ENCODE results near the gene GPER1.

The GPER1 gene

GRCh38 chr7:1085266-1085665, 2.6 kb upstream of the GPER1 start:
- H3K4me3 ChIP-seq (ENCODE audit: low read depth in 1 of 2, low read length in 1 of 2) = no peak overlapping the region
- H3K27me3 ChIP-seq = peaks cover 24% of the 10 kb centered on the region
- no peaks in the 10 kb centered on the region for H3K36me3 ChIP-seq
- TF ChIP-seq CTCF (IDR thresholded peaks at IDR 0.05) = no peak
- peaks cover 5 to 8% of the 10 kb centered on the region in 2 experiments for H3K4me1 ChIP-seq (ENCODE audit: control insufficient read depth in 1 of 2, insufficient read depth in 1 of 2, low read depth in 1 of 2, low read length in 1 of 2)
- H3K9me3 ChIP-seq = no peaks in the 10 kb centered on the region
- H3K27ac ChIP-seq = no peak overlapping the region

GRCh38 chr7:1085910-1086421, 1.9 kb upstream of the GPER1 start:
- peaks cover 24% of the 10 kb centered on the region for H3K27me3 ChIP-seq
- no peak overlapping the region for H3K27ac ChIP-seq
- no peak overlapping the region for H3K4me3 ChIP-seq (ENCODE audit: low read depth in 1 of 2, low read length in 1 of 2)
- no peak for TF ChIP-seq CTCF (IDR thresholded peaks at IDR 0.05)
- no peaks in the 10 kb centered on the region for H3K36me3 ChIP-seq
- peaks cover 5 to 8% of the 10 kb centered on the region in 2 experiments for H3K4me1 ChIP-seq (ENCODE audit: control insufficient read depth in 1 of 2, insufficient read depth in 1 of 2, low read depth in 1 of 2, low read length in 1 of 2)
- no peaks in the 10 kb centered on the region for H3K9me3 ChIP-seq

GRCh38 chr7:1086588-1087464, 1.1 kb upstream of the GPER1 start:
- Histone ChIP-seq H3K4me1 (ENCODE audit: control insufficient read depth in 1 of 2, insufficient read depth in 1 of 2, low read depth in 1 of 2, low read length in 1 of 2) (peaks cover 5 to 8% of the 10 kb centered on the region in 2 experiments), H3K4me3 (ENCODE audit: low read depth in 1 of 2, low read length in 1 of 2) (peak overlapping the region in 1 of 2 experiments; percentile 0), H3K27me3 (peaks cover 24% of the 10 kb centered on the region), H3K9me3 (no peaks in the 10 kb centered on the region), H3K27ac (no peak overlapping the region), H3K36me3 (no peaks in the 10 kb centered on the region)
- TF ChIP-seq CTCF (IDR thresholded peaks at IDR 0.05) = peak; percentile 75

GRCh38 chr7:1087465-1087814, 473 bp upstream of the GPER1 start:
- TF ChIP-seq CTCF (IDR thresholded peaks at IDR 0.05) = no peak
- H3K9me3 ChIP-seq = no peaks in the 10 kb centered on the region
- H3K4me1 ChIP-seq (ENCODE audit: control insufficient read depth in 1 of 2, insufficient read depth in 1 of 2, low read depth in 1 of 2, low read length in 1 of 2) = peaks cover 5 to 8% of the 10 kb centered on the region in 2 experiments
- H3K27ac ChIP-seq = no peak overlapping the region
- no peak overlapping the region for H3K4me3 ChIP-seq (ENCODE audit: low read depth in 1 of 2, low read length in 1 of 2)
- H3K36me3 ChIP-seq = no peaks in the 10 kb centered on the region
- peaks cover 24% of the 10 kb centered on the region for H3K27me3 ChIP-seq

GRCh38 chr7:1090236-1090635, 2.3 kb downstream of the GPER1 start:
- no peaks in the 10 kb centered on the region for H3K9me3 ChIP-seq
- peaks cover 5 to 8% of the 10 kb centered on the region in 2 experiments for H3K4me1 ChIP-seq (ENCODE audit: control insufficient read depth in 1 of 2, insufficient read depth in 1 of 2, low read depth in 1 of 2, low read length in 1 of 2)
- no peak overlapping the region for H3K27ac ChIP-seq
- no peak for TF ChIP-seq CTCF (IDR thresholded peaks at IDR 0.05)
- no peaks in the 10 kb centered on the region for H3K36me3 ChIP-seq
- no peak overlapping the region for H3K4me3 ChIP-seq (ENCODE audit: low read depth in 1 of 2, low read length in 1 of 2)
- H3K27me3 ChIP-seq = peaks cover 24% of the 10 kb centered on the region
